Placental epithelial cell (primary cell): Measurements from ENCODE around the gene ZBTB43. TPM values are rescaled to one million over a fixed set of nuclear protein-coding genes. Genes with fewer than 3 reads are reported as not detected.

ENCODE experiments used
- total RNA-seq: library from RNA; depleted of rRNA; stranded (reverse); fragments of >200 nt; gene quantifications from 2 replicates; pipeline ENCODE4 v1.2.3, GENCODE V29; 2012

ZBTB43 gene, protein sequence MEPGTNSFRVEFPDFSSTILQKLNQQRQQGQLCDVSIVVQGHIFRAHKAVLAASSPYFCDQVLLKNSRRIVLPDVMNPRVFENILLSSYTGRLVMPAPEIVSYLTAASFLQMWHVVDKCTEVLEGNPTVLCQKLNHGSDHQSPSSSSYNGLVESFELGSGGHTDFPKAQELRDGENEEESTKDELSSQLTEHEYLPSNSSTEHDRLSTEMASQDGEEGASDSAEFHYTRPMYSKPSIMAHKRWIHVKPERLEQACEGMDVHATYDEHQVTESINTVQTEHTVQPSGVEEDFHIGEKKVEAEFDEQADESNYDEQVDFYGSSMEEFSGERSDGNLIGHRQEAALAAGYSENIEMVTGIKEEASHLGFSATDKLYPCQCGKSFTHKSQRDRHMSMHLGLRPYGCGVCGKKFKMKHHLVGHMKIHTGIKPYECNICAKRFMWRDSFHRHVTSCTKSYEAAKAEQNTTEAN
- total RNA-seq, result 8.2 and 11.1 TPM in 2 replicates

DNA sequence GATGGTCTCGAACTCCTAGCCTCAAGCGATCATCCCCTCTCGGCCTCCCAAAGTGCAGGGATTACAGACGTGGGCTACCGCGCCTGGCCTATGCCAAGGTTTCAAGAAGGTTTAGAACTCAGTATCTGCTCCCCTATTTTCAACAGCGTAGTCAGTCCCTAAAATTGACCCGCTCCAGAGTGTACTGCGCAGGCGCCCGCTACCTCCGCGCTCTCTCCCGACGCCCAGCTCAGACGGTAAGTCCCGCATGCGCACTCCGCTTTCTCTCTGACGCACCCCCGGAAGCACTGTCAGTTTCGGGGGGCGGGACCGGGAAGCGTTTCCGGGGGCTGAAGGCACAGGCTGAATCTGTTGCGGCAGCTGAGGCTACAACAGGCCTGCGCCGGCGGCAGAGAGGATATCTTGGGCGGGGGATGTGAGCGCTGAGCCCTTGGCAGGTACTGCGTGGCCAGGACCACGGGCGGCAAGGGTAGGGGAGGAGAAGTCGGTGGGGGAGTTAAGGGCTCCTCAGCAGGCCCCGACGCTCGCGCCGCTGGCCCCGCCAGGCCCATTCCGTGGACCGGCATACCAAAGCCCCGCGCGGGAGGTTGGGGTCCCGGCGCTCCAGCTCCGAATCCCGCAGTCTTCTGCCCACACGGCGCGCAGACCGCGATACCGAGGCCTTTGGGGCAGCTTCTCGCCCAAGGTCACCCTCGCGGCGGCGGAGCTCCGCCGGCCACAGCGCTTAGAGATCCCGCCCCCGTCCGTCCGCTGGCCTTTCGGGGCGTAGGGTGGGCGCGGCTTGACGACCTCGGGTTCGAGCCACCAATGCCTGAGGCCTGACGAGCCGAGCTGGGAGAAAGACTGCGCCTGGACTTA, at the start of gene ZBTB43:
TSS of gene ZBTB43 (plus strand) at position 345 of the 858 bp plus-strand sequence. CDS start 27,470 bp downstream, outside the sequence.

DNA sequence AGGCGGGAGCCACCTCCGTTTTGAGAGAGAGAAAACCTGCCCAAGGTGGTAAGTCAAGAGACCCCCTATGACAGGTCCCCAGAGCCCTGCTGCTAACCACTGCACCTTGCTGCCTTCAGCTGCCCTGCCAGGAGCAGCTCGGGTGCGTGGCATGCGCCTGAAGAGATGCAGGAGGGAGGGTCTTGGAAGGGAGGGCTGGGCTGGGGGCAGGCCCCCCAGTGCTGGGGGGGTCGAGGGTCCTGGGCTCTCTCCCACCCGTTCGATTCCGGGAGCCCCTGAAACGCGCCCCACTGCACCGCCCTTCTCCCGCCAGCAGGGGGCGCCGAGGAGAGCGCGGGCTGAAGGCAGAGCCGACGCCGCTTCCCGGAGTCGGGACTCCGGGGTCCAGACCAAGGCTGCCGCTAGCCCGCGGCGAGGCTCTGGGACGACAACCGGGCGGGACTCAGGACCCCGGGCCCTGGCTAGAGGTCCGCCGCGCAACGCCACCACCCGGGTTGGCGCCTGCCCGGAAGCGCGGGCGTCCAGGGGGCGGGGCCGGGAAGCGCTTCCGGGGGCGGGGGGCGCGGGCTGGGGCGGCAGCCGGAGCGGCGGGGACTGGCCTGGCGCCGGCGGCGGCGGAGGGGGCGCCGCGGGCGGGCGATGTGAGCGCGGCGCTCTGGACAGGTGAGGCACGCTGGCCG, 55.4 kb downstream of the ZBTB43 start, which contains the start of gene ZBTB34:
TSS of gene ZBTB34 (plus strand) at position 563 of the 680 bp plus-strand sequence. CDS start 18,761 bp downstream, outside the sequence.

Other genes with a start within 250 kb of the ZBTB43 start
- not detected in 2 replicates for gene LMX1B, start 191.1 kb upstream of the ZBTB43 start, total RNA-seq
- 12.6 and 14.3 TPM in 2 replicates for gene ZBTB34, start 55.6 kb downstream of the ZBTB43 start, total RNA-seq
- 1.6 and 2.6 TPM in 2 replicates for gene RALGPS1, start 109.7 kb downstream of the ZBTB43 start, total RNA-seq